GM12878 (cell line): Measurements from ENCODE around the gene DST. TPM values are rescaled to one million over a fixed set of nuclear protein-coding genes. Genes with fewer than 3 reads are reported as not detected.

Source experiments
- ATAC-seq: fragments of 200-7000 bp; cut with Tn5 transposase; 3 replicates; pipeline ENCODE4 v1.9.1; 2020; ENCODE audit warnings: mild to moderate bottlenecking, moderate library complexity
- BruUV-seq: library from RNA; stranded (reverse); fragments of 400-500 nt; replicated peaks from 2 replicates; lab custom pipeline; 2021; lab: Mats Ljungman, UMichigan
- CTCF ChIA-PET: fragments of 300-600 bp; sonication (Branson Sonifier 250); formaldehyde crosslinking; extraction: SDS; loops from one replicate; lab custom pipeline; 2021; ENCODE audit warnings: inconsistent platforms; lab: Yijun Ruan, JAX
- POLR2A ChIA-PET: fragments of 350-600 bp; formaldehyde crosslinking; extraction: SDS; loops from one replicate; lab custom pipeline; 2021; ENCODE audit warnings: inconsistent platforms; lab: Charles Lee
- RAD21 ChIA-PET: fragments of 300-600 bp; sonication (Branson Sonifier 250); formaldehyde crosslinking; loops from one replicate; lab custom pipeline; 2023; ENCODE audit warnings: antibody characterized with exemption; ENCODE audit not compliant: unreplicated experiment; lab: Charles Lee
- SMC1A ChIA-PET: fragments of 300-600 bp; sonication (Branson Sonifier 250); formaldehyde crosslinking; loops from one replicate; lab custom pipeline; 2023; ENCODE audit not compliant: unreplicated experiment, uncharacterized antibody; lab: Charles Lee
- DNase-seq: peaks from one replicate; pipeline ENCODE4 v3.0.0-alpha.2; 2011; ENCODE audit warnings: low read depth, low spot score
- FAIRE-seq: peaks from 3 replicates; lab custom pipeline; 2011; peaks lifted over from hg19 to GRCh38; lab: Jason Lieb, UNC
- H2AFZ ChIP-seq: 2 replicates; pipeline ENCODE4 v1.6.0; 2011; ENCODE audit warnings: low read depth, low read length, control low read depth; ENCODE audit not compliant: control insufficient read depth
- H3K27ac ChIP-seq: 2 replicates; pipeline ENCODE4 v1.5.1; 2011; ENCODE audit warnings: control low read depth; ENCODE audit not compliant: control insufficient read depth, insufficient read depth
- H3K27me3 ChIP-seq, 2 experiments: replicated peaks in 1 of 2; 2 replicates each; pipeline versions ENCODE4 v1.6.0 to v1.6.1; 2011; ENCODE audit warnings: low read length in 1 of 2; ENCODE audit not compliant: control insufficient read depth in 2 of 2, insufficient read depth in 2 of 2
- H3K36me3 ChIP-seq, 2 experiments: 2 replicates each; pipeline ENCODE4 v1.5.1; 2011; ENCODE audit warnings: low read length in 1 of 2; ENCODE audit not compliant: control insufficient read depth in 2 of 2, insufficient read depth in 2 of 2
- H3K4me1 ChIP-seq: 2 replicates; pipeline ENCODE4 v1.6.1; 2011; ENCODE audit warnings: mild to moderate bottlenecking, low read length, moderate library complexity, mixed read lengths; ENCODE audit not compliant: control insufficient read depth, insufficient read depth
- H3K4me2 ChIP-seq: 2 replicates; pipeline ENCODE4 v1.6.0; 2011; ENCODE audit warnings: control low read depth; ENCODE audit not compliant: control insufficient read depth, insufficient read depth
- H3K4me3 ChIP-seq: fragments of 200-600 bp; sonication (generic); 2 replicates; pipeline ENCODE4 v1.5.1; 2016
- H3K79me2 ChIP-seq: 2 replicates; pipeline ENCODE4 v1.6.0; 2011; ENCODE audit warnings: low read length; ENCODE audit not compliant: control insufficient read depth, insufficient read depth
- H3K9ac ChIP-seq: 2 replicates; pipeline ENCODE4 v1.8.0; 2011; ENCODE audit warnings: low read length, control low read depth, mixed read lengths; ENCODE audit not compliant: control insufficient read depth, insufficient read depth
- H3K9me3 ChIP-seq: replicated peaks from 3 replicates; pipeline ENCODE4 v1.5.1; 2011; ENCODE audit warnings: mild to moderate bottlenecking, low read length; ENCODE audit not compliant: control insufficient read depth, insufficient read depth
- H4K20me1 ChIP-seq: 2 replicates; pipeline ENCODE4 v1.6.0; 2011; ENCODE audit not compliant: control insufficient read depth, insufficient read depth
- ASH2L ChIP-seq: fragments of 300-600, 200-600 bp; sonication (generic); IDR thresholded peaks from 2 replicates; pipeline ENCODE4 v1.6.1; 2017; ENCODE audit warnings: low read depth, mild to moderate bottlenecking, borderline replicate concordance
- ATF7 ChIP-seq: fragments of 450-650 bp; IDR thresholded peaks from 2 replicates; pipeline ENCODE4 v1.6.1; 2016; ENCODE audit warnings: low read depth, mild to moderate bottlenecking
- BACH1 ChIP-seq: fragments of 450-650 bp; IDR thresholded peaks from 2 replicates; pipeline ENCODE4 v1.6.1; 2017; ENCODE audit warnings: mild to moderate bottlenecking, borderline replicate concordance
- BMI1 ChIP-seq: fragments of 450-650 bp; IDR thresholded peaks from 2 replicates; pipeline ENCODE4 v1.6.1; 2016; ENCODE audit warnings: mild to moderate bottlenecking, moderate library complexity, borderline replicate concordance
- CREB1 ChIP-seq: IDR thresholded peaks from 2 replicates; pipeline ENCODE4 v1.6.1; 2012; ENCODE audit warnings: low read depth, mild to moderate bottlenecking, inconsistent platforms
- DPF2 ChIP-seq: fragments of 450-650 bp; IDR thresholded peaks from 2 replicates; pipeline ENCODE4 v1.6.1; 2017; ENCODE audit warnings: mild to moderate bottlenecking
- E2F4 ChIP-seq: IDR thresholded peaks from 2 replicates; pipeline ENCODE4 v1.6.1; 2012; ENCODE audit warnings: low read depth, low read length, improper control_type of control experiment
- EP300 ChIP-seq, 2 experiments: fragments of 150-350 bp in 1 of 2; IDR thresholded peaks; 2 replicates each; pipeline ENCODE4 v1.6.1; 2011 to 2012; ENCODE audit warnings: low read depth in 2 of 2, low read length in 2 of 2, borderline replicate concordance in 1 of 2, improper control_type of control experiment in 1 of 2, inconsistent platforms in 1 of 2; ENCODE audit not compliant: control insufficient read depth in 1 of 2
- ETV6 ChIP-seq, 2 experiments: fragments of 450-650 bp in 1 of 2; IDR thresholded peaks in 1 of 2; conservative IDR thresholded peaks in 1 of 2; 2 replicates each; pipeline ENCODE4 v1.6.1; 2014; ENCODE audit warnings: antibody characterized with exemption in 1 of 2, borderline replicate concordance in 1 of 2, low read depth in 1 of 2, mild to moderate bottlenecking in 1 of 2, moderate library complexity in 1 of 2
- MEF2A ChIP-seq: IDR thresholded peaks from 2 replicates; pipeline ENCODE4 v1.6.1; 2011; ENCODE audit warnings: low read depth, mild to moderate bottlenecking, low read length, moderate library complexity; ENCODE audit not compliant: insufficient read depth
- NR2C2 ChIP-seq: IDR thresholded peaks from 2 replicates; pipeline ENCODE4 v1.6.1; 2011; ENCODE audit warnings: borderline replicate concordance, low read depth; ENCODE audit not compliant: control insufficient read depth, insufficient read length
- RCOR1 ChIP-seq: conservative IDR thresholded peaks from 2 replicates; pipeline ENCODE4 v1.6.1; 2012; ENCODE audit warnings: low read depth, low read length, improper control_type of control experiment
- SMARCA5 ChIP-seq: fragments of 450-650 bp; IDR thresholded peaks from 2 replicates; pipeline ENCODE4 v1.6.1; 2017; ENCODE audit warnings: mild to moderate bottlenecking
- TAF1 ChIP-seq: IDR thresholded peaks from 2 replicates; pipeline ENCODE4 v1.6.1; 2011; ENCODE audit warnings: mild to moderate bottlenecking, low read depth, low read length, borderline replicate concordance
- TARDBP ChIP-seq: IDR thresholded peaks from 2 replicates; pipeline ENCODE4 v1.6.1; 2016; ENCODE audit warnings: borderline replicate concordance
- ZNF622 ChIP-seq: fragments of 450-650 bp; IDR thresholded peaks from 2 replicates; pipeline ENCODE4 v1.6.1; 2017; ENCODE audit warnings: mild to moderate bottlenecking, inconsistent platforms
- WGBS: methylation state at CpG from one replicate; pipeline ENCODE4 v1.1.6; 2016; ENCODE audit warnings: low lambda C conversion rate; ENCODE audit not compliant: insufficient replicate concordance, insufficient coverage; ENCODE audit errors: missing lambda C conversion rate; 5-methylcytosine and 5-hydroxymethylcytosine counted together
- in situ Hi-C: fragments of 300-500 bp; cut with MboI; formaldehyde crosslinking; loops from 9 replicates; pipeline ENCODE4 v1.14.3; 2018; ENCODE audit warnings: mixed read lengths
- intact Hi-C: fragments of 100-400 bp; cut with micrococcal nuclease; formaldehyde crosslinking; loops from one replicate; pipeline ENCODE4 v1.14.2; 2022; ENCODE audit not compliant: unreplicated experiment
- polyA plus RNA-seq, 11 experiments: library from polyadenylated mRNA; depleted of rRNA in 4 of 11; unstranded in 6 of 11; stranded (reverse) in 5 of 11; fragments of >200 nt; fragmentation: Nextera tagmentation in 4 of 11; fragmentation: Illumina TruSeq in 1 of 11; extraction: Ambion mirVana in 4 of 11; extraction: Trizol in 1 of 11; gene quantifications; 1 replicate in 1 of 11; 2 replicates in 10 of 11; pipeline versions ENCODE4 v1.2.1 to v1.2.3, GENCODE V29; 2011 to 2016; ENCODE audit warnings: inconsistent platforms in 2 of 11, missing spikeins in 2 of 11, low read depth in 1 of 11
- total RNA-seq, 4 experiments: library from RNA; depleted of rRNA in 3 of 4; stranded (reverse); fragments of >200 nt in 3 of 4; fragmentation: Illumina TruSeq in 1 of 4; extraction: Trizol in 1 of 4; gene quantifications; 2 replicates each; pipeline versions ENCODE4 v1.2.1 to v1.2.3, GENCODE V29; 2013 to 2021
- TF ChIP-seq, protein P1 (sequence below): IDR thresholded peaks from 2 replicates; pipeline ENCODE4 v1.6.1; 2011; ENCODE audit warnings: borderline replicate concordance, low read depth, mild to moderate bottlenecking, moderate library complexity, mixed read lengths, low read length; ENCODE audit not compliant: insufficient read depth; ENCODE audit errors: extremely low read length
- TF ChIP-seq, protein P2 (sequence below): fragments of 450-650 bp; IDR thresholded peaks from 2 replicates; pipeline ENCODE4 v1.6.1; 2018; ENCODE audit warnings: borderline replicate concordance, mild to moderate bottlenecking; ENCODE audit not compliant: partially characterized antibody

The DST gene
- total and polyA plus RNA-seq, 10 of the 15 experiments (the other 5 are each of a cell fraction or from before 2014, with no cell fraction given): 32.1 to 156 (median 75.0) TPM

DNA sequence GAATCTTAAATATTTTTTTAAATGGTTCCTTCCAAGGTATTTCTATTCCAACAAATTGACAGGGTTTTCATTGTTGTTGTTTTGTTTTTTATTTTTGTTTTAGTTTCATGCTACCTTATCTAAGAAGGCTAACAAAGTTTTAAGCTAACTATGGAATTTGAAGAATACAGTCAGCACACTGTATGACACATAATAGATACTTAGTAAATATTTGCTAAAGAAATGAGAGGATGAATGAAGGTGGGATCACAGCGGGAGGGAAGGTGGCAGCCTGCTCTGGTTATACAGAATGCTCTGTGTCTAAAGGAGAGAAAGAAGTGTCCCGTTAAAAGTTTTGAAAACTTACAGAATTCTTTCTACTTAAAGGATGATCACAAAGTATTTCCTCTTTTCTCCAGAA is 43.7 kb upstream of the DST start:
- BruUV-seq: no TSS peak

More for the DNA sequence above, 43.7 kb upstream of the DST start:
- DNase-seq (no peak), ATAC-seq (no peak), FAIRE-seq (no peak)
- Histone ChIP-seq H4K20me1 (no peaks in the 10 kb centered on the region), H3K4me1 (peaks cover 12% of the 10 kb centered on the region), H3K4me3 (no peak overlapping the region), H3K27ac (no peak overlapping the region), H2AFZ (no peak overlapping the region), H3K4me2 (no peak overlapping the region), H3K79me2 (peaks cover 2% of the 10 kb centered on the region; the same call in 1 of the 2 replicates), H3K27me3 (no peaks in the 10 kb centered on the region), H3K9me3 (no peaks in the 10 kb centered on the region), H3K36me3 (peaks cover 0 to 10% of the 10 kb centered on the region in 2 experiments; a peak in 2 of 4 replicates), H3K9ac (no peak overlapping the region)
- in situ Hi-C loops: no loop called here
- TF ChIP-seq RCOR1 (no peak), BACH1 (no peak), CREB1 (no peak), DPF2 (no peak), ETV6 (conservative IDR thresholded peaks at IDR 0.05 in 1 of 2, IDR thresholded peaks at IDR 0.05 in 1 of 2; ENCODE audit: borderline replicate concordance in 1 of 2, low read depth in 1 of 2) (no peak), ZNF622 (no peak), TARDBP (no peak), NR2C2 (no peak), SMARCA5 (no peak), TAF1 (no peak), EP300 (IDR thresholded peaks at IDR 0.05; ENCODE audit: borderline replicate concordance in 1 of 2, control insufficient read depth in 1 of 2, low read depth in 2 of 2, low read length in 2 of 2) (no peak), BMI1 (no peak), MEF2A (no peak), ASH2L (no peak), ATF7 (no peak), E2F4 (no peak)
- TF ChIP-seq, protein P1, sequence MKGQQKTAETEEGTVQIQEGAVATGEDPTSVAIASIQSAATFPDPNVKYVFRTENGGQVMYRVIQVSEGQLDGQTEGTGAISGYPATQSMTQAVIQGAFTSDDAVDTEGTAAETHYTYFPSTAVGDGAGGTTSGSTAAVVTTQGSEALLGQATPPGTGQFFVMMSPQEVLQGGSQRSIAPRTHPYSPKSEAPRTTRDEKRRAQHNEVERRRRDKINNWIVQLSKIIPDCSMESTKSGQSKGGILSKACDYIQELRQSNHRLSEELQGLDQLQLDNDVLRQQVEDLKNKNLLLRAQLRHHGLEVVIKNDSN: no peak
- TF ChIP-seq, protein P2, sequence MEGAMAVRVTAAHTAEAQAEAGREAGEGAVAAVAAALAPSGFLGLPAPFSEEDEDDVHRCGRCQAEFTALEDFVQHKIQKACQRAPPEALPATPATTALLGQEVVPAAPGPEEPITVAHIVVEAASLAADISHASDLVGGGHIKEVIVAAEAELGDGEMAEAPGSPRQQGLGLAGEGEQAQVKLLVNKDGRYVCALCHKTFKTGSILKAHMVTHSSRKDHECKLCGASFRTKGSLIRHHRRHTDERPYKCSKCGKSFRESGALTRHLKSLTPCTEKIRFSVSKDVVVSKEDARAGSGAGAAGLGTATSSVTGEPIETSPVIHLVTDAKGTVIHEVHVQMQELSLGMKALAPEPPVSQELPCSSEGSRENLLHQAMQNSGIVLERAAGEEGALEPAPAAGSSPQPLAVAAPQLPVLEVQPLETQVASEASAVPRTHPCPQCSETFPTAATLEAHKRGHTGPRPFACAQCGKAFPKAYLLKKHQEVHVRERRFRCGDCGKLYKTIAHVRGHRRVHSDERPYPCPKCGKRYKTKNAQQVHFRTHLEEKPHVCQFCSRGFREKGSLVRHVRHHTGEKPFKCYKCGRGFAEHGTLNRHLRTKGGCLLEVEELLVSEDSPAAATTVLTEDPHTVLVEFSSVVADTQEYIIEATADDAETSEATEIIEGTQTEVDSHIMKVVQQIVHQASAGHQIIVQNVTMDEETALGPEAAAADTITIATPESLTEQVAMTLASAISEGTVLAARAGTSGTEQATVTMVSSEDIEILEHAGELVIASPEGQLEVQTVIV: no peak
- ChIA-PET SMC1A (interaction anchor here (0.6 to 1.0 kb wide), 2 partner anchors 13 to 21 kb away, joined by 3 read pairs; no protein-coding TSS in a partner anchor), POLR2A (interaction anchor here (0.5 kb wide), 1 partner anchor 144 kb away, joined by 4 read pairs; no protein-coding TSS in a partner anchor), RAD21 (no interaction called here), CTCF (interaction anchor here (0.9 to 1.5 kb wide), 3 partner anchors 11 to 42 kb away, joined by 3 to 4 read pairs (median 3); no protein-coding TSS in a partner anchor)
- intact Hi-C loops: no loop called here
- 74% methylated on average over 2 of the region's 2 CpGs for WGBS
